ENCODE data around the gene TTC39B.

Gene TTC39B

GRCh38 chr9:15131094-15131493, 175.9 kb downstream of the TTC39B start:
- DNase-seq (ENCODE audit: low read depth): no peak

GRCh38 chr9:15127831-15128230, 179.2 kb downstream of the TTC39B start:
- no peak for DNase-seq (ENCODE audit: low read depth)

GRCh38 chr9:15121630-15122029, 185.4 kb downstream of the TTC39B start:
- no peak for DNase-seq (ENCODE audit: low read depth)

GRCh38 chr9:15116130-15116580, 190.9 kb downstream of the TTC39B start:
- no peak for DNase-seq (ENCODE audit: low read depth)

- DNase-seq (ENCODE audit: low read depth): no peak
Measured at GRCh38 chr9:15115702-15116101, 191.3 kb downstream of the TTC39B start.

- DNase-seq (ENCODE audit: low read depth): no peak
Measured at GRCh38 chr9:15115041-15115440, 192.0 kb downstream of the TTC39B start.
